Right atrium auricular region (tissue), 2 donors: ENCODE data around the gene NSD1. TPM values are rescaled to one million over a fixed set of nuclear protein-coding genes. Genes with fewer than 3 reads are reported as not detected.

Experiments used
- DNase-seq: peaks from one replicate; pipeline ENCODE4 v3.0.0-alpha.2; 2019; ENCODE audit warnings: low spot score
- H3K27ac ChIP-seq, 2 donors: fragments of 200-600 bp; sonication (generic); 1 replicate in 1 of 2; 2 replicates in 1 of 2; pipeline ENCODE4 v1.5.1; 2016 to 2019
- H3K27me3 ChIP-seq, 2 donors: fragments of 200-600 bp; sonication (generic); one replicate each; pipeline versions ENCODE4 v1.5.1 to v1.6.0; 2017 to 2019
- H3K36me3 ChIP-seq: fragments of 200-600 bp; sonication (generic); one replicate; pipeline ENCODE4 v1.5.1; 2016
- H3K4me1 ChIP-seq, 2 donors: fragments of 200-600 bp; sonication (generic); one replicate each; pipeline versions ENCODE4 v1.5.1 to v1.6.0; 2017 to 2019
- H3K4me3 ChIP-seq, 2 donors: fragments of 200-600 bp; sonication (generic); 1 replicate in 1 of 2; 2 replicates in 1 of 2; pipeline ENCODE4 v1.5.1; 2017 to 2019; ENCODE audit warnings: mild to moderate bottlenecking in 1 of 2, moderate library complexity in 1 of 2
- H3K9me3 ChIP-seq, 2 donors: fragments of 200-600 bp; sonication (generic); one replicate each; pipeline ENCODE4 v1.5.1; 2019
- CTCF ChIP-seq, 2 donors: fragments of 200-600 bp; sonication (generic); IDR thresholded peaks; one replicate each; pipeline ENCODE4 v1.5.1; 2019; ENCODE audit warnings: antibody characterized with exemption in 2 of 2
- total RNA-seq, 2 donors: library from RNA; depleted of rRNA; stranded (reverse); fragments of >200 nt; gene quantifications; one replicate each; pipeline ENCODE4 v1.1.0, GENCODE V29; 2016

NSD1 gene
- total RNA-seq, 2 donors from 2014 or later: 25.4 to 26.7 TPM

DNA sequence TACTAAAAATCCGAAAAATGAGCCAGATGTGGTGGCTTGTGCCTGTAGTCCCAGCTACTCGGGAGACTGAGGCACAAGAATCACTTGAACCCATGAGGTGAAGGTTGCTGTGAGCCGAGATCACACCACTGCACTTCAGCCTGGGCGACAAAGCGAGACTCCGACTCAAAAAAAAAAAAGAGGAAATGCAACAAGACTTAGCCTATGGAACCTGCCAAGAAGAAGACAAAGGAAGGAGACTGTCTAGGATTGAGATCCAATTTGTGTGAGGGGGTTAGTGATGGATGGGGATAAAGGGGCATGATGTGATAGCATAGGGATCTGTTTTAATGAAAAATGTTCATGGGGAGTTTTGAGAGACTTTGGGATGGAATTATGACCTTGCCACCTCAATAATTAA is 97.1 kb downstream of the NSD1 start:
- Histone ChIP-seq H3K4me3 (no peak overlapping the region), H3K9me3 (no peaks in the 10 kb centered on the region), H3K4me1 (peaks cover 0 to 24% of the 10 kb centered on the region in 2 donors), H3K36me3 (peaks cover 5% of the 10 kb centered on the region), H3K27ac (no peak overlapping the region), H3K27me3 (no peaks in the 10 kb centered on the region)
- no peak for TF ChIP-seq CTCF (IDR thresholded peaks at IDR 0.05)
- DNase-seq: no peak

GRCh38 chr5:177231479-177232250 is 98.1 kb downstream of the NSD1 start:
- Histone ChIP-seq H3K4me3 (no peak overlapping the region), H3K27me3 (no peaks in the 10 kb centered on the region), H3K4me1 (peaks cover 0 to 24% of the 10 kb centered on the region in 2 donors), H3K27ac (no peak overlapping the region), H3K9me3 (no peaks in the 10 kb centered on the region), H3K36me3 (peaks cover 10% of the 10 kb centered on the region)
- DNase-seq: no peak
- no peak for TF ChIP-seq CTCF (IDR thresholded peaks at IDR 0.05)

- H3K27ac ChIP-seq: no peak overlapping the region
- peaks cover 16% of the 10 kb centered on the region for H3K36me3 ChIP-seq
- H3K4me1 ChIP-seq: peaks cover 0 to 24% of the 10 kb centered on the region in 2 donors
- H3K27me3 ChIP-seq: no peaks in the 10 kb centered on the region
- H3K4me3 ChIP-seq: no peak overlapping the region
- DNase-seq: no peak
- H3K9me3 ChIP-seq: no peaks in the 10 kb centered on the region
- TF ChIP-seq CTCF (IDR thresholded peaks at IDR 0.05): no peak
Observed at GRCh38 chr5:177232358-177232757, 98.8 kb downstream of the NSD1 start.

DNA sequence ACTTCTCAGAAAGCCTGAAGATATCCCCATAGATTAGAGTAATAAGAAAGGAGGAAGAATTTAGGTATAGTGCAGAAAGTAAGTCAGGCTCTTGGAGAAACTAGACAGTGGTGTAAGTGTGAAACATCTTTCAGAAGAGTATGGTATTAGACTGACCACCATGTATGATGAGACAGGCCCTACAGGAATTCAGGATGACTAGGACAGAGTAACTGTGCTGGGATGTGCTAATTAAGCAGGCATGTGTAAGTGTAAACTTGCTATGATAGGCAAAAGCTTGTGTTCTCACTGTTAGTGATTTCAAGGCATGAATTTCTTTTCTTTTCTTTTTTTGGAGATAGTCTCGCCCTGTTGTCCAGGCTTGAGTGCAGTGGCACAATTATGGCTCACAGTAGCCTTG is 99.2 kb downstream of the NSD1 start:
- H3K27ac ChIP-seq: no peak overlapping the region
- peaks cover 16% of the 10 kb centered on the region for H3K36me3 ChIP-seq
- peaks cover 0 to 24% of the 10 kb centered on the region in 2 donors for H3K4me1 ChIP-seq
- no peak for TF ChIP-seq CTCF (IDR thresholded peaks at IDR 0.05)
- no peak for DNase-seq
- H3K27me3 ChIP-seq: no peaks in the 10 kb centered on the region
- H3K9me3 ChIP-seq: no peaks in the 10 kb centered on the region
- H3K4me3 ChIP-seq: no peak overlapping the region

GRCh38 chr5:177233206-177233605 is 99.6 kb downstream of the NSD1 start:
- Histone ChIP-seq H3K4me3 (no peak overlapping the region), H3K36me3 (peaks cover 19% of the 10 kb centered on the region), H3K27me3 (no peaks in the 10 kb centered on the region), H3K4me1 (peaks cover 0 to 24% of the 10 kb centered on the region in 2 donors), H3K27ac (no peak overlapping the region), H3K9me3 (no peaks in the 10 kb centered on the region)
- TF ChIP-seq CTCF (IDR thresholded peaks at IDR 0.05): no peak
- no peak for DNase-seq

- DNase-seq: no peak
- TF ChIP-seq CTCF (IDR thresholded peaks at IDR 0.05): no peak
- H3K27ac ChIP-seq: no peak overlapping the region
- H3K27me3 ChIP-seq: no peaks in the 10 kb centered on the region
- H3K36me3 ChIP-seq: peaks cover 24% of the 10 kb centered on the region
- H3K9me3 ChIP-seq: no peaks in the 10 kb centered on the region
- H3K4me1 ChIP-seq: peaks cover 0 to 24% of the 10 kb centered on the region in 2 donors
- H3K4me3 ChIP-seq: no peak overlapping the region
Observed at GRCh38 chr5:177233802-177234201, 100.2 kb downstream of the NSD1 start.
